ENCODE results near the gene TRABD2A.

Gene TRABD2A

DNA sequence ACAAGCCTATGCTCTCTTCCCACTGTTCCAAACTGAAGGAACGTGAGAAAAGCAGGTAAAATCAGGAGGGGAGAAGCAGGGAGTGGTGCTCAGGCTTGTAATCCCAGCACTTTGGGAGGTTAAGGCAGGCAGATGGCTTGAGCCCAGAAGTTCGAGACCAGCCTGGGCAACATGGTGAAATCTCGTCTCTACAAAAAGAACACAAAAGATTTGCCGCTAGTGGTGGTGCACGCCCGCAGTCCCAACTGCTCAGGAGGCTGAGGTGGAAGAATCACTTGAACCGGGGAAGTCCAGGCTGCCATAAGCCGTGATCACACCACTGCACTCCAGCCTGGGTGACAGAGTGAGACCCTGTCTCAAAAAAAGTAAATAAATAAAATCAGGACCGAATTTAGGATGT, 23.3 kb upstream of the TRABD2A start:
- TF ChIP-seq, protein P1, sequence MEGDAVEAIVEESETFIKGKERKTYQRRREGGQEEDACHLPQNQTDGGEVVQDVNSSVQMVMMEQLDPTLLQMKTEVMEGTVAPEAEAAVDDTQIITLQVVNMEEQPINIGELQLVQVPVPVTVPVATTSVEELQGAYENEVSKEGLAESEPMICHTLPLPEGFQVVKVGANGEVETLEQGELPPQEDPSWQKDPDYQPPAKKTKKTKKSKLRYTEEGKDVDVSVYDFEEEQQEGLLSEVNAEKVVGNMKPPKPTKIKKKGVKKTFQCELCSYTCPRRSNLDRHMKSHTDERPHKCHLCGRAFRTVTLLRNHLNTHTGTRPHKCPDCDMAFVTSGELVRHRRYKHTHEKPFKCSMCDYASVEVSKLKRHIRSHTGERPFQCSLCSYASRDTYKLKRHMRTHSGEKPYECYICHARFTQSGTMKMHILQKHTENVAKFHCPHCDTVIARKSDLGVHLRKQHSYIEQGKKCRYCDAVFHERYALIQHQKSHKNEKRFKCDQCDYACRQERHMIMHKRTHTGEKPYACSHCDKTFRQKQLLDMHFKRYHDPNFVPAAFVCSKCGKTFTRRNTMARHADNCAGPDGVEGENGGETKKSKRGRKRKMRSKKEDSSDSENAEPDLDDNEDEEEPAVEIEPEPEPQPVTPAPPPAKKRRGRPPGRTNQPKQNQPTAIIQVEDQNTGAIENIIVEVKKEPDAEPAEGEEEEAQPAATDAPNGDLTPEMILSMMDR (IDR thresholded peaks at IDR 0.05; ENCODE audit: insufficient read depth, low read depth, low read length, missing control alignments), result no peak
- DNase-seq (ENCODE audit: low read depth), result no peak
- peak overlapping the region; percentile 69; the same call in 1 of the 2 replicates for H3K4me3 ChIP-seq (ENCODE audit: low read depth, low read length)

DNA sequence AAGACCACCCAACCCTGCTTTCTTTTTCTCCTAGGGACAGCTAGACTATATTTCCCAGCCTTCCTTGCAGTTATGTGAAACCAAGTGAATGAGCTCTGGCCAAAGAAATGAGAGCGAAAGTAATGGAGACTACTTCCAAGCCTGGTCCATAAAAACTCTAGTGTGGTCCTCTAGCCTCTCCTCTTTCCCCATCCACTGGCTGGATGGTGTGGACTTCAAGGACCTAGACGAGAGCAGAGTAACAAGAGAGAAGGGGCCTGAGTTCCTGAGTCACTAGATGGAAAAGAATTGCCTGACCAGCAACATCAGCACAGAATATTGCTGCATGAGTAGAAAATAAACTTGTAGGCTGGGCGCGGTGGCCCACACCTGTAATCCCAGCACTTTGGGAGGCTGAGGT, 21.6 kb upstream of the TRABD2A start:
- TF ChIP-seq, protein P1 (IDR thresholded peaks at IDR 0.05; ENCODE audit: insufficient read depth, low read depth, low read length, missing control alignments), result no peak
- H3K4me3 ChIP-seq (ENCODE audit: low read depth, low read length), result no peak overlapping the region
- no peak for DNase-seq (ENCODE audit: low read depth)

- DNase-seq (ENCODE audit: low read depth), result no peak
- TF ChIP-seq, protein P1 (IDR thresholded peaks at IDR 0.05; ENCODE audit: insufficient read depth, low read depth, low read length, missing control alignments), result no peak
- no peak overlapping the region for H3K4me3 ChIP-seq (ENCODE audit: low read depth, low read length)
Measured at GRCh38 chr2:84901593-84902120, 20.8 kb upstream of the TRABD2A start.

- H3K4me3 ChIP-seq (ENCODE audit: low read depth, low read length), result no peak overlapping the region
- TF ChIP-seq, protein P1 (IDR thresholded peaks at IDR 0.05; ENCODE audit: insufficient read depth, low read depth, low read length, missing control alignments), result no peak
- DNase-seq (ENCODE audit: low read depth), result no peak
Measured at GRCh38 chr2:84900971-84901370, 20.1 kb upstream of the TRABD2A start.

DNA sequence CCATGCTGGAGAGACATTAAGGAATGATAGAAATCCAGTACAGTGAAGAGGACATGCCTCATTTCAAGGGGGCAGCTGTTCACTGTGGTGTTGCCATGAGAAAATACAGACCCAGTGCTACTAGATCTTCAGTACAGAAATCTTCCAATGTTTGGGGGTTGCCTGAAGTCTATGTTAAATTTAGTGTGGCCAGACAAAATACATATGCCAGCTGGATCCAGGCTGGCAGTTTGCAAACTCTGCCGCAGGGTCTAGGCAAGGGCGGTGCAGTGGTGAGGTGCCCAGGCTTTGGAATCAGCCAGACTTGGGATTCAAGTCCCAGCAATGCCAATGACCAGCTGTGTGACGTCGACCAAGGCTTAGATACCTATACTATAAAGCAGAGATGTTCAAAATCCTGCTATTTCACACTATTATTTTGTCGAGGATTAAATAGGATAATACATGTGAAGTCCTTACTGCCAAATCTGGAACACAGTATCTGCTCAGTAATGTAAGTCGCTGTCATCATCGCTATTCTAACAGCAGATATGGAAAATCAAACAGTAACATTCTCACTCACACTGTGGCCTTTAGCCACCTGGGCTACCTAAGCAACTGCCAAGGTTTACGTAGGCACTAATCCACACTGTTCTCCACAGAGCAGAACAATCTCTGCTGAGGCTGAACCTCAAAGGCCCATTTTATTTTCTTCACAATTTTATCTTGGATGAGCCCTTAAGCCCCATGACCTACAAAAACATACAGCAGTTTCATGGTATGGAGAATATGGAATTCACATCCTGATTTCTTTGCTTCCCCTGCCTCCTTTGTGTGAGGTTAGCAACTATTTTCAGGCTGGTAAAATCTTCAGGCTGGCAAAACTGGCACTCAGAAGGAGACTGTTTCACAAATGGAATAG, 18.7 kb upstream of the TRABD2A start:
- no peak overlapping the region for H3K4me3 ChIP-seq (ENCODE audit: low read depth, low read length)
- no peak for DNase-seq (ENCODE audit: low read depth)
- TF ChIP-seq, protein P1 (IDR thresholded peaks at IDR 0.05; ENCODE audit: insufficient read depth, low read depth, low read length, missing control alignments), result no peak

GRCh38 chr2:84897773-84898172, 16.9 kb upstream of the TRABD2A start:
- DNase-seq (ENCODE audit: low read depth), result peak; percentile 44
- TF ChIP-seq, protein P1 (IDR thresholded peaks at IDR 0.05; ENCODE audit: insufficient read depth, low read depth, low read length, missing control alignments), result no peak

More at GRCh38 chr2:84897773-84898172, 16.9 kb upstream of the TRABD2A start:
- no peak overlapping the region; the same call in 1 of the 2 replicates for H3K4me3 ChIP-seq (ENCODE audit: low read depth, low read length)
